ENCODE results near the gene CLDND2. TPM values are rescaled to one million over a fixed set of nuclear protein-coding genes. Genes with fewer than 3 reads are reported as not detected.

The CLDND2 gene
- total RNA-seq, 4 donors from 2014 or later, result not detected

DNA sequence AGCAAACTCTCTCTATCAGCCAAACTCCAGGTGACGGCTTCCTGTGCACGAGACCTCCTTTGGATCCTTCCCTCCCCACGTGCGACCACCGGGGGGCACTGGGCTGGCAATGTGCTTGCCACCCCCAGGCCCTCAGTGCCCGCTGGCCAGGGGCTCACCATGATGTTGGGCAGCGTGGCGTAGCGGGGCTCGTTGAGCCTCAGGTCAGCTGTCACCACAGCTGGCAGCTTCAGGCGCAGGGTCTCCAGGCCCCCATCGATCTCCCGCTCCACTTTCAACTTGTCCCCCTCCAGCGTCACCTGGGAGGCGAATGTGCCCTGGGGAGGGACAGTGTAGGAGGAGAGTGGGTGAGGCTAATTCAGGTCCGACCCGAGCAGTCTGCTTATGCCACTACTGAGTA is 22.1 kb downstream of the CLDND2 start:
- no peak overlapping the region for H3K27ac ChIP-seq
- intact Hi-C loops (cut with DNase I; ENCODE audit: low total_unique reads) (no loop called here), in situ Hi-C loops (cut with MboI; ENCODE audit: low pct_ligation_motif_present in 1 of 4, low pct_unique_long_range_greater_than_20kb in 1 of 4, low sequenced_read_pairs in 3 of 4) (loop anchor here in 1 of 4 donors (25.0 kb wide), 1 partner anchor 91 kb away; no protein-coding TSS in a partner anchor)
- H3K4me1 ChIP-seq, result no peaks in the 10 kb centered on the region
- TF ChIP-seq POLR2AphosphoS5 (IDR thresholded peaks at IDR 0.05), result no peak
- TF ChIP-seq CTCF (IDR thresholded peaks at IDR 0.05), result no peak
- no peak for TF ChIP-seq EP300 (IDR thresholded peaks at IDR 0.05; ENCODE audit: low read depth)
- no peak for TF ChIP-seq POLR2A (IDR thresholded peaks at IDR 0.05)
- H3K9me3 ChIP-seq, result no peaks in the 10 kb centered on the region
- H3K36me3 ChIP-seq, result peaks cover 0 to 8% (median 3%) of the 10 kb centered on the region in 4 donors
- H3K4me3 ChIP-seq, result no peak overlapping the region
- 86% methylated on average over 2 to 17 of the region's 17 CpGs for WGBS, 2 donors (ENCODE audit: low coverage in 1 of 2)
- H3K27me3 ChIP-seq, result no peaks in the 10 kb centered on the region
- no peak for DNase-seq

- no peak for DNase-seq
- intact Hi-C loops (cut with DNase I; ENCODE audit: low total_unique reads) (no loop called here), in situ Hi-C loops (cut with MboI; ENCODE audit: low pct_ligation_motif_present in 1 of 4, low pct_unique_long_range_greater_than_20kb in 1 of 4, low sequenced_read_pairs in 3 of 4) (loop anchor here in 1 of 4 donors (25.0 kb wide), 1 partner anchor 92 kb away; no protein-coding TSS in a partner anchor)
- WGBS, 2 donors (ENCODE audit: low coverage in 1 of 2), result 95% methylated on average over 9 of the region's 9 CpGs; no CpG with 5 or more reads in 1 of the 2 donors
- Histone ChIP-seq H3K36me3 (peaks cover 0 to 4% (median 0%) of the 10 kb centered on the region in 4 donors), H3K4me1 (peaks cover 0 to 6% (median 5%) of the 10 kb centered on the region in 4 donors), H3K27me3 (no peaks in the 10 kb centered on the region), H3K27ac (no peak overlapping the region), H3K9me3 (no peaks in the 10 kb centered on the region), H3K4me3 (no peak overlapping the region)
- no peak for TF ChIP-seq EP300 (IDR thresholded peaks at IDR 0.05; ENCODE audit: low read depth)
- TF ChIP-seq CTCF (IDR thresholded peaks at IDR 0.05), result no peak
- TF ChIP-seq POLR2AphosphoS5 (IDR thresholded peaks at IDR 0.05), result no peak
- no peak for TF ChIP-seq POLR2A (IDR thresholded peaks at IDR 0.05)
Measured at GRCh38 chr19:51345076-51345620, 23.7 kb downstream of the CLDND2 start.

DNA sequence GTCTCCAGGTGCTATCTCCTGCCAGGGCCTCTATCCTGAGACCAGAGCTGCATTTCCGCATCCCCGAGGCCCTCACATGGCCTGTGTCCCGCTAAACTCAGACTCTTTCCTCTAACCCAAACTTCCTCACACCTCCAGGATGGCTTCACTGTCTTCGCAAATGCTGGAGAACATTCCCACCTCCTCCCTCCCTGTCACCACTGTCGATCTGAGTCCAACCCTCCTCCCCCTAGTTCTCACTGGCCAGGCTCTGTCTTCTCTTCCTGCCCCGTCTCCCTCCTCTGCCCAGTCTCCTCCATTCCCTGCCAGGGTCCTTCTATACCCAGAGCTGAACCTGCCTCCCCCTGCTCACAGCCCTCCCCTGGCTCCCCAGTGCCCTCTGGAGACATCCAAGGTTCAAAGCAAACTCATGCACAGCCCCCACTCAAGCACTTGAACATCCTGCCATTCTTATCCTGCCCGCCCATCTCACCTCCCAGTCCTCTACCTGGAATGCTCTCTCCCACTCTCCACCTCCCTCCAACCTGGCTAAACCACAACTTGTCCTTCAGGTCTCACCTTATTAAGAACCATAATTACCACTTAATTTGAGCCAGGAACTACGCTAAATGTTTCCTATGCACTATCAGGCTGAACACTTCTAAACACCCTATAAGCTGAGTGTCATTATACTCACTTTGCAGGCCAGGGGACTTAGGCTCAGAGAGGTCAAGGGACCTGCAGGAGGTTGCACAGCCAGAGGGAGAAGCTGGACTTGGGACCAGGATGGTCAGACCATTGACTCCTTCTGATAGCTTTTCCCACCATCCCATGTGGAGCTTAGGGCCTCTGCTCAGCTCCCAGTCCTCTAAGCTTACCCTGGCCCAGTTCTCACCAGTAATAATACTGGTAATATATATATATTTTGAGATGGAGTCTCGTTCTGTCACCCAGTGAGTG is 25.9 kb downstream of the CLDND2 start:
- H3K9me3 ChIP-seq, result no peaks in the 10 kb centered on the region
- TF ChIP-seq POLR2A (IDR thresholded peaks at IDR 0.05), result no peak
- no peak for TF ChIP-seq CTCF (IDR thresholded peaks at IDR 0.05)
- no peak for TF ChIP-seq EP300 (IDR thresholded peaks at IDR 0.05; ENCODE audit: low read depth)
- TF ChIP-seq POLR2AphosphoS5 (IDR thresholded peaks at IDR 0.05), result no peak
- no peaks in the 10 kb centered on the region for H3K36me3 ChIP-seq
- no peaks in the 10 kb centered on the region for H3K27me3 ChIP-seq
- H3K4me3 ChIP-seq, result no peak overlapping the region
- peaks cover 0 to 18% (median 12%) of the 10 kb centered on the region in 4 donors for H3K4me1 ChIP-seq
- WGBS, 2 donors (ENCODE audit: low coverage in 1 of 2), result 52 to 56% methylated on average over 6 to 9 of the region's 9 CpGs
- H3K27ac ChIP-seq, result no peak overlapping the region
- in situ Hi-C loops (cut with MboI; ENCODE audit: low pct_ligation_motif_present in 1 of 4, low pct_unique_long_range_greater_than_20kb in 1 of 4, low sequenced_read_pairs in 3 of 4), result loop anchor here in 1 of 4 donors (25.0 kb wide), 1 partner anchor 94 kb away; no protein-coding TSS in a partner anchor
- no peak for DNase-seq
- intact Hi-C loops (cut with DNase I; ENCODE audit: low total_unique reads), result no loop called here

- Histone ChIP-seq H3K27me3 (no peaks in the 10 kb centered on the region), H3K36me3 (no peaks in the 10 kb centered on the region), H3K4me1 (peaks cover 0 to 18% (median 12%) of the 10 kb centered on the region in 4 donors), H3K4me3 (no peak within 1 kb of the TSS), H3K9me3 (no peaks in the 10 kb centered on the region), H3K27ac (no peak within 1 kb of the TSS)
- TF ChIP-seq EP300 (IDR thresholded peaks at IDR 0.05; ENCODE audit: low read depth) (no peak), POLR2A (IDR thresholded peaks at IDR 0.05) (no peak), CTCF (IDR thresholded peaks at IDR 0.05) (no peak), POLR2AphosphoS5 (IDR thresholded peaks at IDR 0.05) (no peak)
- DNase-seq, result no peak
- 49% methylated on average over 3 of the region's 3 CpGs; no CpG with 5 or more reads in 1 of the 2 donors for WGBS, 2 donors (ENCODE audit: low coverage in 1 of 2)
- intact Hi-C loops (cut with DNase I; ENCODE audit: low total_unique reads), result no loop called here
- in situ Hi-C loops (cut with MboI; ENCODE audit: low pct_ligation_motif_present in 1 of 4, low pct_unique_long_range_greater_than_20kb in 1 of 4, low sequenced_read_pairs in 3 of 4), result loop anchor here in 1 of 4 donors (25.0 kb wide), 1 partner anchor 95 kb away; no protein-coding TSS in a partner anchor
Measured at GRCh38 chr19:51341976-51342580, 26.7 kb downstream of the CLDND2 start, which contains the start of gene VSIG10L. Gene VSIG10L (minus strand): TSS chr19:51342139. CDS start chr19:51342124, 15 bp downstream.

All from transverse colon (tissue), 4 donors.